Activated naive CD8-positive, alpha-beta T cell treated with anti-CD3 and anti-CD28 coated beads for 36 hours (primary cell): ENCODE measurements around the gene PLEKHM3. TPM values are rescaled to one million over a fixed set of nuclear protein-coding genes. Genes with fewer than 3 reads are reported as not detected.

ENCODE experiments used
- DNase-seq: peaks from one replicate; pipeline ENCODE4 v3.0.0; 2021
- H3K27ac Mint-ChIP-seq: one replicate; pipeline ENCODE4 v1.8.0; 2022; ENCODE audit warnings: mild to moderate bottlenecking, moderate library complexity, mixed read lengths
- H3K27me3 Mint-ChIP-seq: one replicate; pipeline ENCODE4 v1.8.0; 2022; ENCODE audit warnings: mild to moderate bottlenecking, mixed read lengths
- H3K36me3 Mint-ChIP-seq: one replicate; pipeline ENCODE4 v1.8.0; 2021; ENCODE audit warnings: mild to moderate bottlenecking, mixed read lengths
- H3K4me1 Mint-ChIP-seq: one replicate; pipeline ENCODE4 v1.8.0; 2021; ENCODE audit warnings: mixed read lengths
- H3K4me3 Mint-ChIP-seq: one replicate; pipeline ENCODE4 v1.8.0; 2022; ENCODE audit warnings: mild to moderate bottlenecking, moderate library complexity, mixed read lengths
- H3K9me3 Mint-ChIP-seq: one replicate; pipeline ENCODE4 v1.8.0; 2022; ENCODE audit warnings: mixed read lengths
- total RNA-seq, 2 experiments: library from RNA; stranded (reverse); gene quantifications; one replicate each; pipeline ENCODE4 v1.2.3, GENCODE V29; 2021

The PLEKHM3 gene
- total RNA-seq, 2 experiments from 2014 or later = 4.5 to 4.8 TPM

DNA sequence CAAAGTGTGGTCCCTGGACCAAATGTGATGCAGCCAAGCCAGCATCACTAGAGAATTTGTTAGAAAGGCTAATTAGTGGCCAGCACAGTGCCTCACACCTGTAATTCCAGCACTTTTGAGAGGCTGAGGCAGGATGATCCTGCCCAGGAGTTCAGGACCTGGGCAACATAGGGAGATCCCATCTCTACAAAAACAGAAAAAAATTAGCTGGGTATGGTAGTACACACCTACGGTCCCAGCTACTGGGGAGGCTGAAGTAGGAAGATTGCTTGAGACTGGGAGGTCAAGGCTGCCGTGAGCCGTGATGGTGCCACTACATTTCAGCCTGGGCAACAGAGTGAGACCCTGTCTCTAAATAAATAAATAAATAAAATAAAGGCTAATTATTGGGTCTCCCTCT lies 185.8 kb downstream of the PLEKHM3 start:
- no peaks in the 10 kb centered on the region for H3K4me1 Mint-ChIP-seq

GRCh38 chr2:207839028-207839427 lies 186.3 kb downstream of the PLEKHM3 start:
- Mint-ChIP-seq H3K27me3 (no peaks in the 10 kb centered on the region), H3K4me3 (no peak overlapping the region), H3K4me1 (no peaks in the 10 kb centered on the region), H3K9me3 (no peaks in the 10 kb centered on the region), H3K27ac (no peak overlapping the region), H3K36me3 (no peaks in the 10 kb centered on the region)
- DNase-seq = no peak

More for the DNA sequence above, 185.8 kb downstream of the PLEKHM3 start:
- H3K36me3 Mint-ChIP-seq = no peaks in the 10 kb centered on the region
- no peak for DNase-seq
- H3K9me3 Mint-ChIP-seq = no peaks in the 10 kb centered on the region
- H3K4me3 Mint-ChIP-seq = no peak overlapping the region
- H3K27me3 Mint-ChIP-seq = no peaks in the 10 kb centered on the region
- no peak overlapping the region for H3K27ac Mint-ChIP-seq

GRCh38 chr2:207836521-207837133 lies 188.7 kb downstream of the PLEKHM3 start:
- no peak overlapping the region for H3K27ac Mint-ChIP-seq
- H3K9me3 Mint-ChIP-seq = no peaks in the 10 kb centered on the region
- no peak for DNase-seq
- no peaks in the 10 kb centered on the region for H3K27me3 Mint-ChIP-seq
- no peak overlapping the region for H3K4me3 Mint-ChIP-seq
- peaks cover 7% of the 10 kb centered on the region for H3K4me1 Mint-ChIP-seq
- no peaks in the 10 kb centered on the region for H3K36me3 Mint-ChIP-seq

- Mint-ChIP-seq H3K4me1 (peaks cover 7% of the 10 kb centered on the region), H3K27ac (no peak overlapping the region), H3K27me3 (no peaks in the 10 kb centered on the region), H3K9me3 (no peaks in the 10 kb centered on the region), H3K36me3 (no peaks in the 10 kb centered on the region), H3K4me3 (no peak overlapping the region)
- DNase-seq = no peak
Measured at GRCh38 chr2:207835805-207836204, 189.5 kb downstream of the PLEKHM3 start.

GRCh38 chr2:207833251-207833751 lies 192.0 kb downstream of the PLEKHM3 start:
- DNase-seq = no peak
- no peak overlapping the region for H3K4me3 Mint-ChIP-seq
- peaks cover 7% of the 10 kb centered on the region for H3K4me1 Mint-ChIP-seq
- no peak overlapping the region for H3K27ac Mint-ChIP-seq
- no peaks in the 10 kb centered on the region for H3K9me3 Mint-ChIP-seq
- no peaks in the 10 kb centered on the region for H3K36me3 Mint-ChIP-seq
- H3K27me3 Mint-ChIP-seq = no peaks in the 10 kb centered on the region

DNA sequence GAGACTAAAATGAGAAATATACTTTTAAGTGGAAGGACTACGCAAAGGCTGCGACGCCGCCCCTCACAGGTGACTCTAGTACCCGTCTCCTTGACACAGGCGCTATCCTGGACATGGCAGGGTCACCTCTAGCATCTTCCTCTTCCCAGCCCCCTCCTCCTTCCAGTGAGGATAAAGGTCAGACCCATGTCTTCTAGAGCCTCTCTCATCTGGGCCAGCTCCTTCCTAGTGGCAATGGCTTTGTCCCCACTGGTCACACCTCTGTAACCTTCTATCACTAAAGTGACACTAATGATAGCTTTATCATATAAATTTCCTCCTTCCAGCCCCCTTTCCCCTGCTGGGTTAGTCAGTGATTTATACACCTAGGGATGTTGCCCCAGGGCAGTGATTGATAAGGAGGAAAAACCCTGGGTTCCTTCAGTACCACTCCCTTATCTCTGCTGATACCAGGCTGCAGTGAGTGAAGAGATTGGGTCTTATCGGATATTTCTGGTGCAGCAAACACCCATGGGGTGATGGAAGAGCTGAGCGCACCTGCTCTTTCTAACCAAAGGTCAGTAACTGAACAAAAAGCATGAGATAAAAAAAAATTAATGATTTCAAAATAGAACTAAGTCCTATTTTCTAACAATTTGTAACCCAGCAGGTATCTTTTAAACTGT lies 193.6 kb downstream of the PLEKHM3 start:
- H3K9me3 Mint-ChIP-seq = no peaks in the 10 kb centered on the region

DNA sequence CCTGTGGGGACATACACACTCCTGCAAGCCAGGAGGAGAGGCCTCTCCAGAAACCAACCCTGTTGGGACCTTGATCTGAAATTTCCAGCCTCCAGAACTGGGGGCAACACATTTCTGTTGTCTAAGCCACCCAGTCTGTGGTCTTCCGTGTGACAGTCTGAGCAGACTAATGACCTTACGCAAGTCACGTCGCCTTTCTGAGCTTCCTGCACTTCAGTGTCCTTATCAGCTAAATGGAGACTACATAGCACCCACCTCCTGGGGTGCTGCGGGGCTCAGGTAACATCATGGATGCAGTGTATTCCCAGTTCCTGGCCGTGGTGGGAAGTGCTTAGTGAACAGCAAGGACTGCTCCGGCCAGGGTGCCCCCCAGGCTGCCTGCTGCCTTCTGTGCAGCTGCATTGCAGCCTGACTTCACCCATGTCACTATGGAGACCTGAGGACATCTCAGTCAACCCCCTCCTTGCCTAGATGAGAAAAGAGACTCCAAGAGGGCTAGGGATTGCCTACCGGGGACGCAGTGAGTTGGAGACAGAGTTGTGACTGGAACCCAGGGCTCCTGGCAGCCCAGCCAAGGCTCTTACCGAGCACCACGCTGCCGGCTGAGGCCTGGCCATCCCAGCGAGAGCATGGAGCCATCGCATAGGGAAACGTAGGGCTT lies 194.4 kb downstream of the PLEKHM3 start:
- DNase-seq = no peak
- Mint-ChIP-seq H3K4me3 (no peak overlapping the region), H3K27me3 (no peaks in the 10 kb centered on the region)

More for the DNA sequence above, 193.6 kb downstream of the PLEKHM3 start:
- H3K4me3 Mint-ChIP-seq = no peak overlapping the region
- peaks cover 7% of the 10 kb centered on the region for H3K4me1 Mint-ChIP-seq
- DNase-seq = no peak
- H3K36me3 Mint-ChIP-seq = no peaks in the 10 kb centered on the region
- H3K27ac Mint-ChIP-seq = no peak overlapping the region
- no peaks in the 10 kb centered on the region for H3K27me3 Mint-ChIP-seq

DNA sequence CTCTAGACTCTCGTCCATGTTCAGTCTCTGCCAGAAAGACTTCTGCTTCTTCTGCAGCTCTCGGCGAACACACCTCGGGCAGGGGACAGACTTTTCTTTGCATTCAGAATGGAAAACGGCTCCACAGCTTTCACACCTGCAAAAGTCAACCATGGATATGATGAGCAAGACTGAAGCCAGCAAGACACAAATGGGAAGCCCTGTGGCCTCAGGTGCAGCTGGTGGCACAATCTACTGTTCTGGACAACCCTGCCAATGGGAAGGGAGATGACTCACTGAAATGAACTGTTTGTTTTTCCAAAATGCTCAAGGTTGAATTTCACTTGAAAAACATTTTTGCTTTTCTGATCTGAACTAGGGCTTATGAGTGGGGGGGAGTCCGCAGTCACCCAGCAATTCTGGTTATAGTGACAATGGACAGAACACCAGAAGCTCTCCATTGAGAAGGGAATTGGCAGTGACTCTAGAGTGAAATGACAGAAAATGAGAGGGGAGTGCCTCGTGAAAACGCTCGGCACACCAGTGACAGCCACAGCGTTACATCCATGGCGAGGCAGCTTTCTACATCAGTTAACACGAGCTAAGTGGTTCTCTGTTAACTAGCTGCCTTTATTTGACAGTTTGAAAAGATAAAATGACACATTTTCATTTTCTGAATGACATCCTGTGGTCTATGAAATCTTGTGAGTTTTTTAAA lies 196.8 kb downstream of the PLEKHM3 start:
- no peak for DNase-seq
- Mint-ChIP-seq H3K27me3 (no peaks in the 10 kb centered on the region), H3K9me3 (no peaks in the 10 kb centered on the region), H3K36me3 (no peaks in the 10 kb centered on the region), H3K27ac (no peak overlapping the region), H3K4me1 (peaks cover 6% of the 10 kb centered on the region), H3K4me3 (no peak overlapping the region)

More for the DNA sequence above, 194.4 kb downstream of the PLEKHM3 start:
- no peaks in the 10 kb centered on the region for H3K36me3 Mint-ChIP-seq
- H3K27ac Mint-ChIP-seq = no peak overlapping the region
- H3K4me1 Mint-ChIP-seq = peaks cover 7% of the 10 kb centered on the region
- no peaks in the 10 kb centered on the region for H3K9me3 Mint-ChIP-seq

DNA sequence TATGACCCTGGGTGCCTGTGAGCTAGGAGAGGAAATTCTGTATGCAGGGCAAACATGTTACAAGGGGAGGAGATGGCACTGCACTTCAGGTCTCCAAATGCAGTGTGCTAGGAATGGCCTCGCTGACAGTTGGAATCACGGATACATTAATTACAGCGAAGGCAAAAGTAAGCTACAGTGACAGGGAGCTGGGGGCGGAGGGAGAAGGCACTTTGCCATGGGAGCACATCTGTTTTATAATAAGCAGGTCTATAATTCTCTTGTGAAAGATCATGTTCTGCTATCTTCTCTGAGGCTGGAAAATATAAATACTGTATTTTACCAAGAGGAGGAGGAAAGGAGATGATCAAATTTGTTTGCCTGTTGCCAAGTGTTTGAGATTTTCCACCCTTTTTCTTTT lies 199.3 kb downstream of the PLEKHM3 start:
- H3K9me3 Mint-ChIP-seq = no peaks in the 10 kb centered on the region
- H3K36me3 Mint-ChIP-seq = no peaks in the 10 kb centered on the region
- no peaks in the 10 kb centered on the region for H3K4me1 Mint-ChIP-seq
- H3K27ac Mint-ChIP-seq = no peak overlapping the region
- no peak overlapping the region for H3K4me3 Mint-ChIP-seq
- no peak for DNase-seq
- no peaks in the 10 kb centered on the region for H3K27me3 Mint-ChIP-seq

DNA sequence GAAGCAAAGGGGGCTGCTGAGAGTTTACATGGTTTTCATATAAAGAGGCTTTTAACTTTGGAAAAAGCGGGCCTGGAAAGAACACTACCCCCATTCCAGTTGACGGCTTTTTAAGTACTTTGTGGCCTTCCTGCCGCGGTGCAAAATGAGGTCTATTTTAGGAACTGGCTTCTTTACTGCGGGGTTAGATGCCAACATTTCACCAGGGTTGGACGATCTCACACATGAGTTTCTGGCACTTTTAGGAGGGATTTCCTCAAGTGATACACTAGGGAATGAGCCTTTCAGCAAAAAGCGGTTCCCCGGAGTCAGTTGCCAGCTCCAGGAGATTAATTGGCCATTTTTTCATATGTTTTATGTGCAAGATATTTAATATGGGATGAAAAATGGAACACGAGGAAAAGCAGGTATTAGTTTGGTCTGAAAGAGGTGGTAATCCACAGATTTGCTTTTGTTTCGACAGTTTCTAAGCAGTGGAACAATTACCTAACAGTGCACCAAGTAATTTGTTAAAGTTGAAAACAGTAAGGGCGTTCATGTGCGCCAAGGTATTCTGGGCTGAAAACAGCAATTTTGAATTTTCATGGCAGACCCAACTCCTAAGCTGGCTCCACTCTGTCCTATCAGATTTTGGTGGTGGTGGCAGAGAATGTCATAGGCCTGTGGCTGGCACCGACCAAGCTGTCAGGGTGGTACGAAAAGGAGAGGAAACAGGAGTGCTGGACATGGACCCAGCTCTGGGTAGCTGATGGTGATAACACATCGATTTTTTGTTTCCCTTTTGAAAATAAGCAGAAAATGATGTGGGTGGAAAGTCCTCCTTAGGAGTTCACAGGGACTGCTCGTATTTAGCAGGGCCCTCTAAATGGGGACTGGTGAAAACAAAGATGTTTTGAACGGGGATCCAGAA lies 200.0 kb downstream of the PLEKHM3 start:
- Mint-ChIP-seq H3K4me1 (no peaks in the 10 kb centered on the region), H3K9me3 (no peaks in the 10 kb centered on the region), H3K36me3 (no peaks in the 10 kb centered on the region), H3K27me3 (no peaks in the 10 kb centered on the region), H3K27ac (no peak overlapping the region), H3K4me3 (no peak overlapping the region)
- DNase-seq = no peak

DNA sequence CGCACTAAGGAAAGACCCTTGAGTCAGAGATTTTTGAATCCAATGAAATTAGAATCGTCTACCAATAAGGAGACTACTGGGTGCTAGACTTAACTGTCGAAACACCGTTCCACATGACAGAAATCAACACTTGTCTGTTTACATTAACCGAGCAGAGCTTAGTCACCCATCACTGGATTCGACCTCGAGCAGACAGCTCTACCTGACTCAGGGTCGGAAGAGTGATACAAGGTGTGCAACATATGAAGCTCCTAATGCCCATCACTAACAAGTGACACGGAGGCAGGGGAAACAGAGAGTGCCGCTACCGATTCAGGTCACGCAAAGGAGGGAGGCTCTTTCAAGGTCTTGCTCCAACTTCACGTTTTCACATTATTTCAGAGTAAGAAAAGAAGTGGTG lies 201.5 kb downstream of the PLEKHM3 start:
- Mint-ChIP-seq H3K27ac (no peak overlapping the region), H3K27me3 (no peaks in the 10 kb centered on the region), H3K36me3 (no peaks in the 10 kb centered on the region), H3K9me3 (no peaks in the 10 kb centered on the region), H3K4me3 (no peak overlapping the region), H3K4me1 (no peaks in the 10 kb centered on the region)
- no peak for DNase-seq

- Mint-ChIP-seq H3K27me3 (no peaks in the 10 kb centered on the region), H3K36me3 (no peaks in the 10 kb centered on the region), H3K4me3 (no peak overlapping the region), H3K4me1 (no peaks in the 10 kb centered on the region), H3K27ac (no peak overlapping the region), H3K9me3 (no peaks in the 10 kb centered on the region)
- no peak for DNase-seq
Measured at GRCh38 chr2:207819839-207820784, 205.2 kb downstream of the PLEKHM3 start.

GRCh38 chr2:207819021-207819797 lies 206.1 kb downstream of the PLEKHM3 start:
- DNase-seq = no peak
- Mint-ChIP-seq H3K4me3 (no peak overlapping the region), H3K9me3 (no peaks in the 10 kb centered on the region), H3K36me3 (no peaks in the 10 kb centered on the region), H3K27me3 (no peaks in the 10 kb centered on the region), H3K27ac (no peak overlapping the region), H3K4me1 (no peaks in the 10 kb centered on the region)
